ENCODE results near the gene CCDC7.
"Not testable (repeated sequence)": the region's sequence is repeated elsewhere in the genome, so short reads cannot be mapped to it uniquely, and the experiment has no call there.

CCDC7 gene

DNA sequence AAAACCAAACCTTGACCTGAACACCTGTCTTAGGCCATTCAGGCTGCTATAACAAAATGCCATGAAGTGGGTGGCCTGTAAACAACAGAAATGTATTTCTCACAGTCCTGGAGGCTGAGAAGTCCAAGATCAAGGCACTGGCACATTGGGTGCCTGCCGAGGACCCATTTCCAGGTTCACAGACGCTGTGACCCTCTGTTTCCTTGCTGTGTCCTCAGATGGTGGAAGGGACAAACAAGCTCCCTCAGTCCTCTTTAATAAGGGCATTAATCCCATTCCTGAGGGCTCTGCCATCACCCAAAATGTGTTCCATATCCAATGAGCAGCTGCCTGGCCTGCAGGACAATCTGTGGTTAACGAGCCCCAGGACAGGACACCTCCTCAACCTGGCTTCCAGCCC, 444.5 kb downstream of the CCDC7 start:
- Mint-ChIP-seq H3K4me1 (no peaks in the 10 kb centered on the region), H3K27me3 (ENCODE audit: low read depth) (no peaks in the 10 kb centered on the region), H3K4me3 (no peak overlapping the region), H3K27ac (no peak overlapping the region), H3K9me3 (no peaks in the 10 kb centered on the region), H3K36me3 (ENCODE audit: low read depth) (peaks cover 8% of the 10 kb centered on the region)
- TF ChIP-seq, protein P1, sequence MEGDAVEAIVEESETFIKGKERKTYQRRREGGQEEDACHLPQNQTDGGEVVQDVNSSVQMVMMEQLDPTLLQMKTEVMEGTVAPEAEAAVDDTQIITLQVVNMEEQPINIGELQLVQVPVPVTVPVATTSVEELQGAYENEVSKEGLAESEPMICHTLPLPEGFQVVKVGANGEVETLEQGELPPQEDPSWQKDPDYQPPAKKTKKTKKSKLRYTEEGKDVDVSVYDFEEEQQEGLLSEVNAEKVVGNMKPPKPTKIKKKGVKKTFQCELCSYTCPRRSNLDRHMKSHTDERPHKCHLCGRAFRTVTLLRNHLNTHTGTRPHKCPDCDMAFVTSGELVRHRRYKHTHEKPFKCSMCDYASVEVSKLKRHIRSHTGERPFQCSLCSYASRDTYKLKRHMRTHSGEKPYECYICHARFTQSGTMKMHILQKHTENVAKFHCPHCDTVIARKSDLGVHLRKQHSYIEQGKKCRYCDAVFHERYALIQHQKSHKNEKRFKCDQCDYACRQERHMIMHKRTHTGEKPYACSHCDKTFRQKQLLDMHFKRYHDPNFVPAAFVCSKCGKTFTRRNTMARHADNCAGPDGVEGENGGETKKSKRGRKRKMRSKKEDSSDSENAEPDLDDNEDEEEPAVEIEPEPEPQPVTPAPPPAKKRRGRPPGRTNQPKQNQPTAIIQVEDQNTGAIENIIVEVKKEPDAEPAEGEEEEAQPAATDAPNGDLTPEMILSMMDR (IDR thresholded peaks at IDR 0.05; ENCODE audit: unreplicated experiment in 3 of 3), result no peak

DNA sequence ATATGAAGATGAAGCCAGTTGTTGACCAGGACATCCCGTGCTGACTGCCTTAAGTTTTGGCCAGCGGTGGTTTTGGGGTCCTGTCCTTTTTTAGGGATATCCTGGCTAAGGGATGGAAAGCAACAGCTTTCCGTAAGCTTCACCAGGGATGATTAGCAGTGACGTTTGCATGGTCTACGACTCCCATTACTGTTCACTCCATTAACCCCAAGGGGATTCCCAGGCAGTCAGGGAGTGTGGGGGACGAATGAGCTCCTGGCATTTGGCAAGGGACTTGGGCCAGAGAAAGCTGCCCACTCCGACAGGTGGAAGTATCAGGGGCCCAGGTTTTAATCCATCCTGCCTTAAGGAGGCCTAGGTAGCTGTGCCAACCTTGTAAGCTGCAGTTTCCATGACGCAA, 445.3 kb downstream of the CCDC7 start:
- no peak overlapping the region for H3K4me3 Mint-ChIP-seq
- H3K9me3 Mint-ChIP-seq, result no peaks in the 10 kb centered on the region
- peaks cover 14% of the 10 kb centered on the region for H3K36me3 Mint-ChIP-seq (ENCODE audit: low read depth)
- no peaks in the 10 kb centered on the region for H3K27me3 Mint-ChIP-seq (ENCODE audit: low read depth)
- H3K4me1 Mint-ChIP-seq, result no peaks in the 10 kb centered on the region
- H3K27ac Mint-ChIP-seq, result no peak overlapping the region
- TF ChIP-seq, protein P1 (IDR thresholded peaks at IDR 0.05; ENCODE audit: unreplicated experiment in 3 of 3), result no peak

DNA sequence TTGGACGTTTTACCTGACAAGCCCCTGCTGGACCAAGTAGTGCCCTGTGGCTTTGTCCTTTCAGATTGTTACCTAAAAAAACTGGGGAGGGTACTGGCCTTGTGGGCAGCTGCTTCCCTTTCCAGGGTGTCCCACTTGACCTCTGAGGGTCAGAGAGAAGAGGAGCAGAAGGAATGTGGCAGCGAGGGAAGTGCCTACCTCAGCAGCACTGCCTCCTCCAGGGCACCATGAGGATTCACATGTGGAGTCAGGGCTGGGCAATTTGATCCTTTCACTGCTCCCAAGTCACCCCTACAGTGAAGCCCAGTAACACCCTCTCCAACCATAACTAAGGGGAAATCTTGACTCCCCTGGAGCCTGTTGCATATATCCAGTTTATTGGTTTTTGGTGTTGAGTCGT, 447.5 kb downstream of the CCDC7 start:
- no peaks in the 10 kb centered on the region for H3K9me3 Mint-ChIP-seq
- H3K27me3 Mint-ChIP-seq (ENCODE audit: low read depth), result no peaks in the 10 kb centered on the region
- no peak overlapping the region for H3K27ac Mint-ChIP-seq
- H3K4me1 Mint-ChIP-seq, result no peaks in the 10 kb centered on the region
- TF ChIP-seq, protein P1 (IDR thresholded peaks at IDR 0.05; ENCODE audit: unreplicated experiment in 3 of 3), result no peak
- peaks cover 34% of the 10 kb centered on the region for H3K36me3 Mint-ChIP-seq (ENCODE audit: low read depth)
- H3K4me3 Mint-ChIP-seq, result no peak overlapping the region

DNA sequence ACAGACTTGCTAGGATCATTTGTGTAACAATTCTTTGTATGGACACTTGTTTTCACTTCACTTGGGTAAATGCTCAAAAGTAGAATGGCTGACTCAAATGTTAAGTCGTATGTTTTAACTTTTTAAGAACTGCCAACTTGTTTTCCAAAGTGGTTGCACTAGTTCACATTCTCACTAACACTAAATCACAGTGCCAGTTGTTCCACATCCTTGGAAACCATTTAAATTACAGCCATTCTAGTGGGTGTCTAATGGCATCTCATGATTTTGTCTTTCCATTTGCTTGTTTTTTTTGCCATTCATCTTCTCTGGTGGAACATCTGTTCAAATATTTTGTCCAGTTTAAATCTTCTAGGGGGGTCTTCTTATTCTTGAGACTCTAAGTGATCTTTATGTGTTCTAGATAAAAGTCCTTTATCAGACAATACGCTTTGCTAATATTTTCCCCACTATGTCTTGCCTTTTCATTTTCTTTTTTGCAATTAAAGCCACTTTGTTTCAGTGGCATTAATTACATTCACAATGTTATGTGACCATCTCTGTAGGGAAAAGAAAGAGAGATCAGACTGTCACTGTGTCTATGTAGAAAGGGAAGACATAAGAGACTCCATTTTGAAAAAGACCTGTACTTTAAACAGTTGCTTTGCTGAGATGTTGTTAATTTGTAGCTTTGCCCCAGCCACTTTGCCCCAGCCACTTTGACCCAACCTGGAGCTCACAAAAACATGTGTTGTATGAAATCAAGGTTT, 448.1 kb downstream of the CCDC7 start:
- no peak overlapping the region for H3K4me3 Mint-ChIP-seq
- TF ChIP-seq, protein P1 (IDR thresholded peaks at IDR 0.05; ENCODE audit: unreplicated experiment in 3 of 3), result no peak
- H3K27ac Mint-ChIP-seq, result no peak overlapping the region
- H3K27me3 Mint-ChIP-seq (ENCODE audit: low read depth), result no peaks in the 10 kb centered on the region
- H3K4me1 Mint-ChIP-seq, result no peaks in the 10 kb centered on the region
- H3K9me3 Mint-ChIP-seq, result no peaks in the 10 kb centered on the region
- peaks cover 39% of the 10 kb centered on the region for H3K36me3 Mint-ChIP-seq (ENCODE audit: low read depth)

DNA sequence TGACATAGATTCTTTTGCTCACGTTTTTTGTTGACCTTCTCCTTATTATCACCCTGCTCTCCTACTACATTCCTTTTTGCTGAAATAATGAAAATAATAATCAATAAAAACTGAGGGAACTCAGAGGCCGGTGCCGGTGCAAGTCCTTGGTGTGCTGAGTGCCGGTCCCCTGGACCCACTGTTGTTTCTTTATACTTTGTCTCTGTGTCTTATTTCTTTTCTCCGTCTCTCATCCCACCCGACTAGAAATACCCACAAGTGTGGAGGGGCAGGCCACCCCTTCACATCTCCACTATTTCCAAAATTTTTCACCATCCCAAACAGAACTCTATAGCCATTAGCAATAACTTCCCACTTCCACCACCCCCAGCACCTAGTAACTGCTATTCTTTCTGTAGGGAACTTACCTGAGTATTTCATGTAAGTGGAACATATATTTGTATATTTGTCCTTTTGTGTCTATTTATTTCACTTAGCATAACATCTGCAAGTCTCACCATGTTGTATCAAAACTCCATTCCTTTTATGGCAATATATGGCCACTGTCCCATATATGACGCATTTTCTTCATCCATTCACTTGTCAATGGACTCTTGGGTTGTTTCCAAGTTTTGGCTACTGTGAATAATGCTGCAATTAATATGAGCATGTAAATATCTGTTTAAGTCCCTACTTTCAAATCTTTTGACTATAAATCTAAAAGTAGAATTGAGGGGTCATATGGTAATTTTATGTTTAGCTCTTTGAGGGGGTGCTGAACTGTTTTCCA, 449.4 kb downstream of the CCDC7 start:
- H3K27ac Mint-ChIP-seq; H3K4me3 Mint-ChIP-seq; H3K27me3 Mint-ChIP-seq (ENCODE audit: low read depth); H3K4me1 Mint-ChIP-seq; H3K9me3 Mint-ChIP-seq: not testable (repeated sequence)
- H3K36me3 Mint-ChIP-seq (ENCODE audit: low read depth), result peaks cover 47% of the 10 kb centered on the region

DNA sequence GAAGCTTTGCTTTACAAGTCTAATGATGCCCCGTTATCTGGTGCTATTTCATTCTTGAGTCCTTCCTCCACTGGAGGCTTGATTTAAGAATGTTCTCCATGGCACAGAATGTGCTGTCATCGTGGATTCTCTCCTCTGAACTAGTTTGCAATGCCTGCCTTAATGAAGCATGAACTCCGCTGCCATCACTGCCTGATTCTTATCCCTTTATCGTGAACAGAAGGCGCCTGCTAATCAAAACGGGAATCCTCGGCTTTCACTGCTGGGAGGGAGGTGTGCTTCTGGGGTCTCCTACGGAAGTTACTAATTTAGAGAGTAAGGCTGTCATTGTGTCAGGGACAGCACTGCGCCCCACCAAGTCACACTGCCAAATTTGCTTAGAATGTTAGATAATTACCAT, 455.9 kb downstream of the CCDC7 start:
- Mint-ChIP-seq H3K4me3 (no peak overlapping the region), H3K36me3 (ENCODE audit: low read depth) (peaks cover 60% of the 10 kb centered on the region), H3K4me1 (no peaks in the 10 kb centered on the region), H3K27me3 (ENCODE audit: low read depth) (no peaks in the 10 kb centered on the region), H3K27ac (no peak overlapping the region), H3K9me3 (no peaks in the 10 kb centered on the region)
- TF ChIP-seq, protein P1 (IDR thresholded peaks at IDR 0.05; ENCODE audit: unreplicated experiment in 3 of 3), result no peak
